Hepatocyte (in vitro differentiated cells): ENCODE data around the gene RIPOR1. TPM values are rescaled to one million over a fixed set of nuclear protein-coding genes. Genes with fewer than 3 reads are reported as not detected.
A peak's percentile ranks its signal among the peaks of the same experiment; 100 is the strongest.

Source experiments
- DNase-seq: peaks from one replicate; pipeline ENCODE4 v3.0.0-alpha.2; 2016; ENCODE audit warnings: low spot score
- H2AFZ ChIP-seq: fragments of 200-600 bp; sonication (generic); 2 replicates; pipeline ENCODE4 v1.6.0; 2016; ENCODE audit warnings: antibody characterized with exemption, mild to moderate bottlenecking
- H3K27ac ChIP-seq: fragments of 200-600 bp; sonication (generic); 2 replicates; pipeline ENCODE4 v1.5.1; 2016; ENCODE audit warnings: mild to moderate bottlenecking
- H3K27me3 ChIP-seq: fragments of 200-600 bp; sonication (generic); 2 replicates; pipeline ENCODE4 v1.6.1; 2016
- H3K36me3 ChIP-seq: fragments of 200-600 bp; sonication (generic); replicated peaks from 2 replicates; pipeline ENCODE4 v1.5.1; 2016; ENCODE audit warnings: low read depth; ENCODE audit not compliant: insufficient read depth
- H3K4me1 ChIP-seq: fragments of 200-600 bp; sonication (generic); 2 replicates; pipeline ENCODE4 v1.5.1; 2016; ENCODE audit warnings: mild to moderate bottlenecking, moderate library complexity; ENCODE audit not compliant: insufficient read depth
- H3K4me2 ChIP-seq: fragments of 200-600 bp; sonication (generic); 2 replicates; pipeline ENCODE4 v1.6.0; 2016
- H3K4me3 ChIP-seq: fragments of 200-600 bp; sonication (generic); 2 replicates; pipeline ENCODE4 v1.5.1; 2016; ENCODE audit warnings: mild to moderate bottlenecking
- H3K79me2 ChIP-seq: fragments of 200-600 bp; sonication (generic); 2 replicates; pipeline ENCODE4 v1.6.0; 2017; ENCODE audit warnings: mild to moderate bottlenecking
- H3K9me2 ChIP-seq: fragments of 200-600 bp; sonication (generic); replicated peaks from 2 replicates; pipeline ENCODE4 v1.6.0; 2017; ENCODE audit warnings: mild to moderate bottlenecking; ENCODE audit not compliant: insufficient read depth
- H3K9me3 ChIP-seq: fragments of 200-600 bp; sonication (generic); 2 replicates; pipeline ENCODE4 v1.5.1; 2016; ENCODE audit warnings: low read depth, mild to moderate bottlenecking
- H4K20me1 ChIP-seq: fragments of 200-600 bp; sonication (generic); 2 replicates; pipeline ENCODE4 v1.6.0; 2016; ENCODE audit warnings: mild to moderate bottlenecking; ENCODE audit not compliant: insufficient read depth, poor library complexity, severe bottlenecking
- CTCF ChIP-seq: fragments of 200-600 bp; sonication (generic); IDR thresholded peaks from 2 replicates; pipeline ENCODE4 v1.5.1; 2016; ENCODE audit warnings: antibody characterized with exemption, mild to moderate bottlenecking; ENCODE audit not compliant: poor library complexity
- EZH2 ChIP-seq: fragments of 200-600 bp; sonication (generic); IDR thresholded peaks from 2 replicates; pipeline ENCODE4 v1.6.1; 2016; ENCODE audit warnings: antibody characterized with exemption, mild to moderate bottlenecking, borderline replicate concordance
- EZH2phosphoT487 ChIP-seq: fragments of 200-600 bp; sonication (generic); IDR thresholded peaks from one replicate; pipeline ENCODE4 v1.6.1; 2018; ENCODE audit warnings: antibody characterized with exemption, mild to moderate bottlenecking, low read depth, moderate library complexity; ENCODE audit not compliant: unreplicated experiment, severe bottlenecking
- WGBS: methylation state at CpG from one replicate; pipeline ENCODE4 v1.1.6; 2016; ENCODE audit warnings: low lambda C conversion rate; ENCODE audit errors: missing lambda C conversion rate; 5-methylcytosine and 5-hydroxymethylcytosine counted together
- polyA plus RNA-seq: library from polyadenylated mRNA; unstranded; fragments of >200 nt; fragmentation: Nextera tagmentation; extraction: Ambion mirVana; gene quantifications from 2 replicates; pipeline ENCODE4 v1.2.1, GENCODE V29; 2016
- total RNA-seq: library from RNA; depleted of rRNA; stranded (reverse); fragments of >200 nt; gene quantifications from 2 replicates; pipeline ENCODE4 v1.2.3, GENCODE V29; 2014

The RIPOR1 gene
- total and polyA plus RNA-seq, 2 experiments from 2014 or later = 12.5 to 38.3 TPM

GRCh38 chr16:67534431-67534830 lies 5.8 kb downstream of the RIPOR1 start:
- TF ChIP-seq EZH2 (no peak), CTCF (no peak), EZH2phosphoT487 (no peak)
- H3K4me1 ChIP-seq = peaks cover 26% of the 10 kb centered on the region
- no peak for DNase-seq
- H3K79me2 ChIP-seq = peaks cover 39% of the 10 kb centered on the region
- H3K4me2 ChIP-seq = no peak overlapping the region
- H4K20me1 ChIP-seq = peaks cover 43% of the 10 kb centered on the region
- H3K27ac ChIP-seq = no peak overlapping the region
- H3K4me3 ChIP-seq = no peak overlapping the region
- H2AFZ ChIP-seq = no peak overlapping the region
- no peaks in the 10 kb centered on the region for H3K9me2 ChIP-seq
- no peaks in the 10 kb centered on the region for H3K9me3 ChIP-seq
- H3K36me3 ChIP-seq = no peaks in the 10 kb centered on the region
- H3K27me3 ChIP-seq = no peaks in the 10 kb centered on the region

GRCh38 chr16:67535201-67535600 lies 6.6 kb downstream of the RIPOR1 start:
- WGBS = 95% methylated on average over 2 of the region's 2 CpGs
- Histone ChIP-seq H3K9me3 (no peaks in the 10 kb centered on the region), H3K27ac (no peak overlapping the region), H3K79me2 (peaks cover 33% of the 10 kb centered on the region), H3K36me3 (no peaks in the 10 kb centered on the region), H3K27me3 (no peaks in the 10 kb centered on the region), H2AFZ (no peak overlapping the region), H3K4me3 (no peak overlapping the region), H3K9me2 (no peaks in the 10 kb centered on the region), H4K20me1 (peaks cover 46% of the 10 kb centered on the region), H3K4me2 (no peak overlapping the region), H3K4me1 (peaks cover 22% of the 10 kb centered on the region)
- no peak for DNase-seq
- TF ChIP-seq EZH2 = no peak

GRCh38 chr16:67537270-67537635 lies 8.6 kb downstream of the RIPOR1 start:
- no peaks in the 10 kb centered on the region for H3K27me3 ChIP-seq
- H2AFZ ChIP-seq = peak overlapping the region; percentile 66
- H3K79me2 ChIP-seq = peaks cover 14% of the 10 kb centered on the region
- no peaks in the 10 kb centered on the region for H3K9me3 ChIP-seq
- peak overlapping the region; percentile 82 for H3K4me3 ChIP-seq
- TF ChIP-seq EZH2 = no peak
- TF ChIP-seq CTCF = no peak
- TF ChIP-seq EZH2phosphoT487 = no peak
- H3K36me3 ChIP-seq = no peaks in the 10 kb centered on the region
- H3K27ac ChIP-seq = peak overlapping the region; percentile 56
- no peaks in the 10 kb centered on the region for H3K9me2 ChIP-seq
- peaks cover 38% of the 10 kb centered on the region for H4K20me1 ChIP-seq
- peak overlapping the region; percentile 100 for H3K4me2 ChIP-seq
- H3K4me1 ChIP-seq = peaks cover 13% of the 10 kb centered on the region
- WGBS = 0% methylated on average over 2 of the region's 32 CpGs
- peak; percentile 81 for DNase-seq

GRCh38 chr16:67537636-67538591 lies 9.3 kb downstream of the RIPOR1 start:
- Histone ChIP-seq H3K4me3 (peak overlapping the region; percentile 82), H3K4me2 (peak overlapping the region; percentile 100), H3K27me3 (no peaks in the 10 kb centered on the region), H3K79me2 (peaks cover 9% of the 10 kb centered on the region), H3K27ac (peak overlapping the region; percentile 56), H3K9me2 (no peaks in the 10 kb centered on the region), H4K20me1 (peaks cover 38% of the 10 kb centered on the region), H3K4me1 (peaks cover 13% of the 10 kb centered on the region), H2AFZ (peak overlapping the region; percentile 66), H3K9me3 (no peaks in the 10 kb centered on the region), H3K36me3 (no peaks in the 10 kb centered on the region)
- 2% methylated on average over 36 of the region's 97 CpGs for WGBS
- TF ChIP-seq CTCF (no peak), EZH2phosphoT487 (no peak), EZH2 (peak; percentile 3)
- DNase-seq = peak; percentile 79
